ENCODE measurements around the gene SUGCT.

The SUGCT gene

DNA sequence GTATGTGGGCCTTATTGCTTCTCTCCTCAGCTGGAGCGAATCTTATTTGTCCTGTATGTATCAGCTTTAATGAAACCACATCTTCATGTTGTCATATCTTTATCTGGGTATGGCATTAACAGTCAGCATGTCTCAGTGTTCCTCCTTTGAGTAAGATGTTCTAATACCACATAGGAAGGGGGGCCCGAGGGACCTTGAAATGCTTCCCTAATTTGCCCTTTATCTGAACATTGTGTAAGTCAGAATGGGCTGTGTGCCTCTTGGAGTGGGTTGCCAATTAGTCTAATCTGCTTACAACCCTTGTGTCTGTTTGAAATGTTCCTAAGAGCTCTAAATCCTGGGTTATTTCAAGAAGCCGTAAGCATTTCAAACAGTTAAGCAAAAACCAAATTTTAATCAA lies 623.8 kb downstream of the SUGCT start:
- no peak for DNase-seq (ENCODE audit: low read depth in 2 of 2, low spot score in 1 of 2)

DNA sequence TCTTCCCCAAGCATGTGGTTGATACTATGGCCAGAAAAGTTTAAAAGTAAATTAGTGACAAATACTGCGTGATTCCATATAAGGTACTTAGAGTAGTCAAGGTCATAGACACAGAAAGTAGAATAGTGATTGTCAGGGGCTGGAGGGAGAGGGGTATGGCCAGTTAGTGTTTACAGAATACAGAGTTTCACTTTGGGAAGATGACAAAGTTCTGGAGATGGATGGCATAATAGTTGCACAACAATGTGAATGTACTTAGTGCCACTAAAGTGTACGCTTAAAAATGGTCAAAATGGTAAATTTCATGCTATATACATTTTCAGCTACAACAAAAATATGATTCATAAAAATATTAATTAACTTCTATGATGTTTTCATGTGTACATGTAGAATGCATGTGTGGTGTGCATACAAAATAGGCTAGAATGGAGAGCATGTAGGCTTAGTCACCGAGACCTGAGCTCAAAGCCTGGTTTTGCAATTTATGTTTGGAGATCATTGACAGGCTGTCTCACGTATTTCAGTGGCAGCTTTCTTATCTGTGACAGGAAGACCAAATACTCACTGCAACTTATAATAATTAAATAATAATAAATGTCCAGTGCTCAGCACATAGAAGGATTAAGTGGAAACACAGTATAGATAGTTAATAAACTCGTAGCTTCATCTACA lies 625.6 kb downstream of the SUGCT start:
- no peak for DNase-seq (ENCODE audit: low read depth in 2 of 2, low spot score in 1 of 2)

DNA sequence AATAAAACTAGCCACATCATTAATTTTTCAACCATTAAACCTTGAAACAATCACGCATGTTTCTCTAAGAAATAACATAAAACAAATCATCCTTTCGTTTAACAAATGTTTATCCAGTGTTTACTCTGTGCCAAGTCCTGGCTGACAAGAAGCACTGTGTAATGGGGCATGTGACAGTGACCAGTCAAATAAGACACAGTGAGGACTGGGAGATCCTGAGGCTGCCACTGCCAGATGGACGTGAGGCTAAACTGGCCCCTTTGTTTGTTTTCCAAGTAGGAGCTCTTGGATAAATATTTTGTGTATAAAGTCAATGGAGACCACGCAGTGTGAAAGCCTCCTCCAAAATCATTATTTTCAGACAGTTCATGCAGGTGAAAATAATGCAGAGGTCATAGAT lies 626.2 kb downstream of the SUGCT start:
- no peak for DNase-seq (ENCODE audit: low read depth in 2 of 2, low spot score in 1 of 2)

DNA sequence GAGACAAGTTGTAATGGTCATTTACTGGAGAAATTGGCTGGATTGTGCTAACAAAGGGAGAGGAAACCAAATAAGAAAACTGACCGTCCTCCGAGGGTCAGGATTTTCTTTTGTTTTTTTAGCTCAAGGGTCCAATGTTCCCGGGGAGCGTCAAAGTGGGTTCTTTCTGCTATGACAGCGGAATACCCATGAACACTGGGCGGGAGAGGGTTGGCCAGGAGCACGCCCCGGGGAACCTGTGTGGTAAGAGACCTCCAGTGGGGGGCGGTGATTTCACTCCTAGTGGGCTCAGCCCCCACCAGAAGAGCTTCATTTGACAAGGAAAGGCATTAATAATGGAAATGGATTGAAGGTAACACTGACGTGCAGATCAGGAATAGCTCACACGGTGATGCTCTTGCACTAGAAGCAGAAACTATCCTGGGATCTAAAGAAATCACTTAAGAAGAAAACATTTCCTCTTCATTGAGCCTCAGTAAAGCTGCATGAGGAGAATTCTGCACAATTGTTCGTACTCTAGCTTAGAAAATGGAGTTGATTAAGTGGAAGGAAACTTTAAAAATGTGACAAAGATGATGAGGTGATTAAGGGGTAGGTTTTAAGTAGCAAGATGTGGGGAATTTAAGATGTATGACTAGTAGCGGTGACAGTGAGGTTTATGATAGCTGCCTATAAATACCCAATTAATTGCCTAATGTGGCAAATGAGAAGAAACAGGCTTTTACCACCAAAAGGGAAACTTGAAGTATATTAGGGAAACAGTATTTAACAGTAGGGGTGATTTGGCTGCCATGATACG lies 627.2 kb downstream of the SUGCT start:
- no peak for DNase-seq (ENCODE audit: low read depth in 2 of 2, low spot score in 1 of 2)

DNA sequence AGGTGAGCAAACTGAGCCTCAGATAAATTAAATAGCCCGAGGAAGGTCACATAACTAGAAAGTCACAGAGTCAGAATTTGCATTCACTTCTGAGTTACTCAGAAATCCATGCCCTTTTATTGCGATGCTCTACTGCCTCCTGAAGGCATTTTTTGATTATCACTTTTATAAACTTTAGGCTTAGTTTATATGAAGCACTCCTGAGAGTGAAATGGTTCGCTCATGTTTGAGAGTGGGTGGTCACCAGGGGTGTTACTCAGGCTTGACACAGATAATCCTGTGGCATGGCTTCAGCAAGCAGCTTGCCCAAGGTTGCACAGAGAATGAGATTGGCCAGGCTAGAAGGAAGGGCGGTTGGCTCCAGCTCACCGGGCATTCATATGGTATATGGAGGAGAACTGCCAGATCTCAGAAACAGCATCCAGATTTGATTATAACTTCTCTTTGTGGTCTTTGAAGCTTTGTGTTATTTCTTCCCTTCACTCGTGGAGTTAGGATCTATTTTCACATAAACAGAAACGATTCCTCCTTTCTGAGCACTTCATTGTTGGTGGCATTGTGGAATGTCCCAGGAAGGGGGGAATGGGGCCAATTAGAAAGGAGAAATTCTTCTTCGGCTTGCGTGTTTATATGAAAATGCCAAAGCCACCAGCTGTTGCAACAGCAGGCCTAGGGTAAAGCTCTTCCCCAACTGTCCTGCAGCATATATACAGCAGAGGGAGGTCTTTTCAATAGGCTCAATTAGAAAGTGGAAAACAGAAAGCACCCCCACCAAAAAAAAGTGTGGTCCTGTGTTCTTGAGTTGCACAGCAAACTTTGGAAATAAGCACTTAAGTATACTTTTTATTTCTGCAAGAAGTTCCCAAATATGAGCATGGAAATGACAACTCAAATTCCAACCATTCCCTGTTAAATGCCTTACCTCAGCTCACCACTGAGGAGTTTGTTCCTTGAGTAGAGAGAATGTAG lies 628.8 kb downstream of the SUGCT start:
- DNase-seq (ENCODE audit: low read depth in 2 of 2, low spot score in 1 of 2), result no peak

DNA sequence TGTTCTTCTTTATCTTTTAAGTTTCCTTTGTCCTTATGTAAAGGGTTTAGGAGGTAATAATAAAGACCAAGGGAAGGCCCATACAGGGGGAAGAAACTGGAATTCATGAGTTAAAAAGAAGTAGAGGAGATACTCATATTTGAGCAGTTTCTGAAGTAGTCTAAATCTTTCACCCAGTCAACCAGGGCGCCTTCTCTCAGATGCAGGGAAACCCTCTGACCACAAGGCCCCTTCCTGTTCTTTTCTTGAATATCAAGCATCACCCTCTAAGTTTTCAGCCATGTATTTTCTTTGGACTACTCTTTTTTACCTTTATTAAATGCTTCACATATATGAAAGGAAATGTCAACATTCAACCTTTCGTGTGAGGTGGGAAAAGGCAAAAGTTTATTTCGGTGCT lies 630.8 kb downstream of the SUGCT start:
- DNase-seq (ENCODE audit: low read depth in 2 of 2, low spot score in 1 of 2), result no peak

DNA sequence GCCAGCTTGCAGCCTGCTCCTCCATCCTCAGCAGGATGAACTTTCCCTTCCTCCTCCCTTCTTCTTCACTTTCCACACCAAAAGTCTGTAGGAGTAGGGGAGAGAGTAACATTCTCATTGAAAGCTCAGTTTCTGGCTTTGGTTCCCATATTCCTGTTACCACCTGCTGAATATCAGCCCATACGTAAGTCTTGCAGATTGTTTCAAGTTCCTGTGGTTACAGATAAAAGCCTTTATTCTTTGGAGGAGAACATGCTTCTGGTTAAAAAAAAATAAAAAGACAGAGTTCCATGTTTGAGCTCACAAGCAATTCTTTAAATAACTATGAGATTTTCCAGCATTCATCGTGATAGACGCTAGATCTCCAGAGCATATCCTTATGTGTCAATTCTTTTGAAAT lies 637.3 kb downstream of the SUGCT start:
- no peak for DNase-seq (ENCODE audit: low read depth in 2 of 2, low spot score in 1 of 2)

DNA sequence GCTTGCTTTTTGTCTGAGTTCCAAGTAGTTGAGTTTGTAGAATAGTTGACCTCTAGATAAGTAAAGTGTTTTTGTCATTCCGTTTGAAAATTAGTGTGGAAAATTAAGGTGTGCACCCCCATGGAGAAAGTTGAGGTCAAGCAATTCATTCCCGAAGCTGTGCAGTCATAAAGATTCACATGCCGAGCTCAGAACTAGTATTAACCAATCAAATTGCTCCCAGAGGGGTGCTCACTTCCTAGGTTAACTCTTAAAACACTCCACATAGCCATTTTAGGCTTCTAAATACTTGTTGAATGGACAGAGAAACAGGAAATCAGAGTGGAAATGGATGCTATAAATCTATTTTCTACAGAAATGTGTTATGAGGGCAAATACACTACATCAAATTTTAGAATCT lies 638.9 kb downstream of the SUGCT start:
- DNase-seq (ENCODE audit: low read depth in 2 of 2, low spot score in 1 of 2), result no peak

DNA sequence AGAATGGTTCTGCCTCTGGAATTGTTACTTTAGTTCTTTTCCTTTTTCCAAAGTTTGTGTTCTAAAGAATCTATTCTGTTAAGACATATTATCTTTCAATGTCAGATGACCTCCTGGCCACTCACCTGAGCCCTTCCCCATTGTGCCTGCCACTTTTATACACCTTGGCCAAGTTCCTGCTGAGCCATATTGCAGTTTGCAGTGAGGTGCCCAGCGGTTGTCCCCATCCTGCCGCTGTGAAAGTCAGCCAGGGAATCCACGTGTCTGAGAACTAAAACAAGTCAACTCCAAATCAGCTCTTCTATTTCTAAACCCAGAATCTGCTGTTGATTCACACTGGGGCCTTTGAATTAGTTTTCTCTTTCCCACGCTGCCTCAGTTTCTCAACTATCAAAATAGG lies 641.1 kb downstream of the SUGCT start:
- DNase-seq (ENCODE audit: low read depth in 2 of 2, low spot score in 1 of 2), result no peak

DNA sequence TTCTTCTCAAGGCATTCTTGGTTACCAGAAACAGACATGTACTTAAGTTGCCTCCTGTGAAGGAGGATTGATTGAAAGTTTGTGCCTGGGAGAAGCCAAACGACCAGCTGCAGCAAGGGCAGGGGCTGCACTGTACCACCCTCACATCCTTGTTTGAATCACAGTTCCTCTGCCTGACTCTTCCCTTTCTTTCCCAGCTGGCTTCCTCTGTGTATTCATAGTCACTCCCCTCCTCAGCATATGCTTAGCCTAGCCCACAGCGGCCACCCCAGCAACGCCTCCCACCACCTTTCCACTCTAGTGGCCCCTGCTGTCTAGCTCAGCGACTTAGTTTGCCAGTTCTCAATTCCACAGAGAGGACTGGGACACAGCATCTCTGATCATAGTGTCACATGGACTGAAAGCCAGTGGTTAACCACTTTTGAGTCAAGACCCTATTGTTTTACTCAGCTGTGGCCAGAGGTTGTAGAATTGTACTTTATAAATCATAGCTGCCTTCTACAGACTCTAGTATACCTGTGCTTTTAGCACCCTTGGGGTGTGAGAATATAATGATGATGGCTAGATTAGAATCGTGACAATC lies 643.0 kb downstream of the SUGCT start:
- no peak for DNase-seq (ENCODE audit: low read depth in 2 of 2, low spot score in 1 of 2)

DNA sequence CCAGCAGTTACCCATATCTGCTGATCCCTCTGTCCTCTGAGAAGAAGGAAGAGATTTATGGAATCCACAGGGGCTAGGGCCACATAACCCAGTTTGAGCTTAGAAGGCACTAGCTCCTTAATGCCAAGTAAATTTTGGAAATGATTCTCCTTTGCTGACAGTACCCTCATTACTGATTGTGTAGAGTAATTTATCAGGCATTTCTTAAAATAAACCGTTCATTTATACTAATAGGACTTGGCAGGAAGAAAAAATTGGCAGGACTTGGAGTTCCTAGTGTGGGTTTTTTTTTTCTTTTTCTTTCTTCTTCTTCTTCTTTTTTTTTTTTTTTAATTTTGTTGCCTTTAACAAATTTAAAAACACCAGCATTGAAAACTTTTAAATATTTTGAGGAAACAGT lies 645.7 kb downstream of the SUGCT start:
- no peak for DNase-seq (ENCODE audit: low read depth in 2 of 2, low spot score in 1 of 2)

DNA sequence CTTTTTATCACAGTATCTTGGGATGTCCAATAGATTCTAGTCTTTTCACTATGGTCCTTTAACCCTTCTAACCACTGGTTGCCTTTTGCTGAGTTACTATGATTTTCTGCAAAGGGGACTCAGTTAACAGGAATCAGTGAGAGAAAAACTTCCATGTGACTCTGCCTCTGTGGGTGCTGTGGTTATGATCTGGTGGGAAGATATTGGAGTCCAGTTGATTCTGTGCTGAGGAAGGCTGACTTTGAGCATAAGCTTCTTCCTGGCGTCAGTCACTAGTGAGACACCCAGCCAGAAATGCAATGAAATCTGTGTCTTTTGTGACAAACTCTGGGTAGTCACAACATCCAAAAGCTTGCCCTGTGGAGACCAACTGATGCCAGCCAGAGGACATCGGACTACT lies 648.0 kb downstream of the SUGCT start:
- no peak for DNase-seq (ENCODE audit: low read depth in 2 of 2, low spot score in 1 of 2)

DNA sequence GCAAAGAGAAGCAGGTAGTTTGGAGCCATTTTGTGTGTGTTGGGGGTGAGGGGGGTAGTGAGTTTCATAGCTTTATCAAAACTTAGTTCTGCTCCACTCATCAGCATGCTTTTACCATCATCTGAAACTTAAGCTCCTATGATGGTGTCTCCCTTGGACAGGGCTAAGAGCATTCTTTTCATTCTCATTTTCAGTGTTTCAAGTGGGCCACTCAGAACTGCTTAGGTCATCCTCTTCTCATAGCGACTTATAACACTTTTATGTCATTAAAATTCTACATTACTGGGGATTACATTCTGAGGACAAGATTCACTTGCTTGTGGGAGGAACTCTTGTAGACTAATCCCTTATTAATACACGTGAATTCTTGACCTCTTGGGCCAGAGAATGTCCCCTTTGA lies 649.4 kb downstream of the SUGCT start:
- no peak for DNase-seq (ENCODE audit: low read depth in 2 of 2, low spot score in 1 of 2)

DNA sequence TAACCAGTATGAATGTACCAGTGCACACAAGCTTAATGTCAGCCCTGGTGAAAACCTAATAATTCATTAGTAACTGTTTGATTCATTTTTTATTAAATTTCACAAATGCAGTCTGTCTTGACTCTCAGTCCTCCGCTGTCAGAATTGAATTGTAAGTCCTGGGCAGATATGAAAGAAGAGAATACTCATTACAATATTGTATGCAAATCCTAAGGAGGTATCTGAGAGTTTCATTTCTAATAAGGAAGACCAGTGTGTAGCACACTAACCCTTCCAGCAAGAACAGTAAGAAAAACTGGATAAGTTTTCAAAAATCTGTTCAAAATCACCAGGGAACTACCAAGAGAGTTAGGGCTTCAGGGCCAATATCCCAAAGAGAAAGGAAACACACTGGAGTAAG lies 652.1 kb downstream of the SUGCT start:
- DNase-seq (ENCODE audit: low read depth in 2 of 2, low spot score in 1 of 2), result no peak

DNA sequence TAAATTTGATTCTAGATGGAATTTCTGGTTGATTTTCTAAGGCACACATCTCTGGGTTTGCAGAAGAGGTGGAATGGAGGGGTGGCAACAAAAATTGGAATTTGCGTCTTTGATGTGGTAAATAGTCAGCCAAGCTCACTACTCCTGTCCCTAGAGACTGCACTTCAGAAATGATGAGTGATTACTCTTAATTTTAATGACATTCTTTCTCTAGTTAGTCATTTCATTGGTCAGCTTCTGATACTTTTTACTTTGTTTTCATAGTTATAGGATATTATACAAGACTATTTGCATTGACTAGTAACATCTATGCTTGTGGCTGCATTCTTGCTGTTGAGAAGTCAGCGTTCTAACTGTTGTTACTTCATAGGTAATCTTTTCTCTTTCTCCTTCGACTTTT lies 658.3 kb downstream of the SUGCT start:
- no peak for DNase-seq (ENCODE audit: low read depth in 2 of 2, low spot score in 1 of 2)

DNA sequence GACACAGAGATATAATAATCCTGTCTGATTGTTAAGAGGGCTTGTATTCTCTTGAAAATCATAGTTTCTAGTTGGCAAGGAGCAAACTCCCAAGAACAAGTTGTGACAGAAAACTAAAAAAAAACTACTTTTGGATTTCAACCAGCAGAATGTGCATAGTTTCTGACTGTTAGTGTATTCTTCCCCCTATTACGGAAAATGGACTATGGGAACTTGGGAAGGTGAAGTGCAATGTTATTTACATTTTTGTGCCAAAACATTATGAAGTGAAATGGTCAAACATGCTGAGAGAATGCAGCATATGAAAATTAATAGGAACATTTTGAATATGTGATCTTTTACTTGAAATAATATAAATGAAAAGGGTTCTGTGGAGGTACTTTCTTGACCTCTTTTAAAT lies 660.8 kb downstream of the SUGCT start:
- DNase-seq (ENCODE audit: low read depth in 2 of 2, low spot score in 1 of 2), result no peak

DNA sequence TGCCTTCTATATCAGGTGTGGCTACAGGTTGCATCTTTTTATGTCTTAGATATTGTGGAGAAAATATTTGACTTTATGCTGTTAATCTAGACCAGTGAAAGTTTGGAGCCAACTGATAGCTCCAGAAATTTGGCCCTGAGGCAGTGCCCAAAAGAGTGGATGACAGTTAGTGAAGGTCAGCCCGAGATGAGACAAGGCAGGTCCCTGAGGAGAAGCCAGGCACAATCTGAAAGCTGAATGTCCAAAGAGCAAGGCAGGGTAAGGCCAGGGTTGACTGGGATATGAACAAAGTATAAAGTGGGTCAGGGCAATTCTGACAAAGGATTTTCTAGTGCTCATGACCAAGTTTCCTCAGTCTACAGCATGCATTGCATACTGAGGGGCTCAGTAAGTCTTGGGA lies 661.9 kb downstream of the SUGCT start:
- no peak for DNase-seq (ENCODE audit: low read depth in 2 of 2, low spot score in 1 of 2)

DNA sequence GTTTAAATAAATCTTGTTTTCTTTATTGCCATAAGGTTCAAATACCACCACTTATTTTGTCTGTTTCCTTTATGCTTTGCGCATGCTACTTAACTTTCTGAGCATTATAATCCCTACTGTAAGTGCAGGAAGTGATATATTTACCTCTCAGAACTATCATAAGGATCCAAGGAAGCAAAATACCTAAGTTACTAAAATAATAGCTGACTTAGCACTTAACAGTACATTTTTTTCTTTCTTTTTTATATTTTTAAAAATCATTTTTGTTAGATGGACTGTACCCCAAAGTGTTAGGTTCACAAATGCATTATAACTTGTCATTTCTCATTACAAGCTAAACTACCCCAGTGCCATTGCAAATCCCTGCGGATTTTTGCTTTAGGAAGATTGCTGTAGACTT lies 663.8 kb downstream of the SUGCT start:
- no peak for DNase-seq (ENCODE audit: low read depth in 2 of 2, low spot score in 1 of 2)

DNA sequence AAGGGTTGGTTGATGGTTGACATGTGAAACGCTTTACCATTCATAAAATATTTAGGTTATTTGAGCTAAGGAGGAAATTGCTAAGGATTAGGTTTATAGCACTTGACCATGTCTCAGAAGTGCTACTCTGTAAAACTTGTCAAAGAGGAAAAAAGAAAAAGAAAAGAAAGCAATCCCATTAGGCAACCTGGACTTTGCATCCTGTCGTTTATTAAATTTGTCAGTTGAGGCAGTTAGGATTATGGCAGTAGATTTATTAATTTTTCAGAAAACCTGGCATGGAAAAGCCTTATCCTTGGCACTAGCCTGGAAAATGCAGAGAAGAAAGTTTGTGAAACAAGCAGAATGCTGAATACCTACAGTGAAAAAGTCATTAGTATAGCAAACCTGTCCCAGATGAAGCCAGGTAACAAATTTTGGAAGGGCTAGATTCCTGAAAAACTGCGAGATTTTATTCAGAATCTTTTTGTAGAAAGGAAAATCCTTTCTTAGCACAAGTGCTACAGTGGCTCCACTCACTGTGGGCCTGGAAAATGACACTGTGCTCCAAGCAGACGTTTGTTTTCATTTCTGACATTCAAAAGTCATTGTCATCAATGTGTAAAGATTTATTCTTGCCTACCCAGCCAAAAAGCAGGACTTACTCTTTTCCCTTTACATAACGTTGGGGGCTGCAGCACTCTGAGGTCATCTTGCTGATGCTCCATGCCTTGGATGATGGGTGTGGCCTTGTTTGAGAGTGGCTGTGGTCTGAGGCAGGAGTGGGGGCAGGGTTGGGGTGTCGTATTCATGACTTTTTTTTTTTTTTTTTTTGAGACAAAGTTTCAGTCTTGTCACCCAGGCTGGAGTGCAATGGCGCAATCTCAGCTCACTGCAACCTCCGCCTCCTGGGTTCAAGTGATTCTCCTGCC lies 664.9 kb downstream of the SUGCT start:
- no peak for DNase-seq (ENCODE audit: low read depth in 2 of 2, low spot score in 1 of 2)

DNA sequence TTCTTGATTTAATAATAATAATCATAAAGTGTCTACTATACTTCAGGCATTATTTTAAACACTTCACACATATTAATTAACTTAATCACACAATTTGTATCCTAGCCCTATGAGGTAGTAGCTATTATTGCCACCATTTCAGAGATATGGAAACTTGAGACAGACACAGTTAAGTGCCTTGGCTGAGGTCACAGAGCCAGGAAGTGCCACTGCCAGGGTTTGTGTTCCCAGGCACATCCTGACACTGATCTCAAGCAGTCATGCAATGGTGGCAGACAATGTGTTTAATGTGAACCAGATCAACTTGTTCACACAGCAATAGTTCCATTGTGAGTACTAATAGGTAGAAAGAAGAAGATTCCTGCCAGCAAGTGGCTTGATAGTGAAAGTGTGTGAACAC lies 666.0 kb downstream of the SUGCT start:
- DNase-seq (ENCODE audit: low read depth in 2 of 2, low spot score in 1 of 2), result no peak

All from stimulated activated CD8-positive, alpha-beta memory T cell treated with anti-CD3 and anti-CD28 coated beads, Interleukin-4, amount 100 ng/mL, for 1 hour (primary cell).